HUES48 (cell line): ENCODE results near the gene NUBP2.
A peak's percentile ranks its signal among the peaks of the same experiment; 100 is the strongest.

Experiments used
- H3K27ac ChIP-seq: one replicate; pipeline ENCODE4 v1.7.0; 2013; ENCODE audit warnings: low read depth, low read length, inconsistent platforms
- H3K27me3 ChIP-seq: 2 replicates; pipeline ENCODE4 v1.6.1; 2013; ENCODE audit warnings: mild to moderate bottlenecking, low read length; ENCODE audit not compliant: control insufficient read depth, insufficient read depth
- H3K36me3 ChIP-seq: 2 replicates; pipeline ENCODE4 v1.6.1; 2013; ENCODE audit warnings: low read length; ENCODE audit not compliant: control insufficient read depth, insufficient read depth
- H3K4me1 ChIP-seq: 2 replicates; pipeline ENCODE4 v1.6.1; 2013; ENCODE audit warnings: mild to moderate bottlenecking, low read length; ENCODE audit not compliant: control insufficient read depth, insufficient read depth
- H3K4me3 ChIP-seq: 2 replicates; pipeline ENCODE4 v1.5.1; 2013; ENCODE audit warnings: mild to moderate bottlenecking, low read depth, low read length
- H3K9ac ChIP-seq: 2 replicates; pipeline ENCODE4 v1.6.1; 2013; ENCODE audit warnings: mild to moderate bottlenecking, low read depth, low read length, moderate library complexity
- H3K9me3 ChIP-seq: 2 replicates; pipeline ENCODE4 v1.6.1; 2013; ENCODE audit warnings: low read length; ENCODE audit not compliant: control insufficient read depth, insufficient read depth

Gene NUBP2

GRCh38 chr16:1768061-1768766 is 14.5 kb upstream of the NUBP2 start:
- no peak overlapping the region for H3K27ac ChIP-seq
- H3K9ac ChIP-seq, result no peak overlapping the region
- H3K36me3 ChIP-seq, result peaks cover 31% of the 10 kb centered on the region; the same call in 1 of the 2 replicates
- peaks cover 10% of the 10 kb centered on the region; the same call in 1 of the 2 replicates for H3K4me1 ChIP-seq
- H3K9me3 ChIP-seq, result no peaks in the 10 kb centered on the region
- no peaks in the 10 kb centered on the region for H3K27me3 ChIP-seq
- no peak overlapping the region for H3K4me3 ChIP-seq

- Histone ChIP-seq H3K9ac (no peak overlapping the region), H3K27ac (no peak overlapping the region), H3K9me3 (no peaks in the 10 kb centered on the region), H3K36me3 (peaks cover 31% of the 10 kb centered on the region; the same call in 1 of the 2 replicates), H3K4me1 (peaks cover 10% of the 10 kb centered on the region; the same call in 1 of the 2 replicates), H3K27me3 (no peaks in the 10 kb centered on the region), H3K4me3 (no peak overlapping the region)
Observed at GRCh38 chr16:1768767-1769401, 13.9 kb upstream of the NUBP2 start.

GRCh38 chr16:1769402-1770300 is 13.1 kb upstream of the NUBP2 start:
- no peak overlapping the region for H3K9ac ChIP-seq
- H3K27ac ChIP-seq, result peak overlapping the region; percentile 20
- peaks cover 4% of the 10 kb centered on the region; the same call in 1 of the 2 replicates for H3K4me1 ChIP-seq
- H3K36me3 ChIP-seq, result peaks cover 31% of the 10 kb centered on the region; the same call in 1 of the 2 replicates
- H3K9me3 ChIP-seq, result no peaks in the 10 kb centered on the region
- H3K27me3 ChIP-seq, result no peaks in the 10 kb centered on the region
- peak overlapping the region; percentile 98 for H3K4me3 ChIP-seq

- Histone ChIP-seq H3K36me3 (peaks cover 29% of the 10 kb centered on the region), H3K27me3 (no peaks in the 10 kb centered on the region), H3K9ac (peak overlapping the region; percentile 80), H3K9me3 (no peaks in the 10 kb centered on the region), H3K4me3 (peak overlapping the region; percentile 98), H3K27ac (peak overlapping the region; percentile 93), H3K4me1 (peaks cover 4% of the 10 kb centered on the region; the same call in 1 of the 2 replicates)
Observed at GRCh38 chr16:1770328-1771187, 12.2 kb upstream of the NUBP2 start.

- H3K9ac ChIP-seq, result peak within 1 kb of the TSS; percentile 94
- H3K9me3 ChIP-seq, result no peaks in the 10 kb centered on the region
- H3K4me1 ChIP-seq, result peaks cover 4% of the 10 kb centered on the region; the same call in 1 of the 2 replicates
- H3K36me3 ChIP-seq, result peaks cover 35% of the 10 kb centered on the region
- H3K27me3 ChIP-seq, result no peaks in the 10 kb centered on the region
- peak within 1 kb of the TSS; percentile 93 for H3K27ac ChIP-seq
- peak within 1 kb of the TSS; percentile 98 for H3K4me3 ChIP-seq
Observed at GRCh38 chr16:1771188-1771863, 11.4 kb upstream of the NUBP2 start, which contains the start of gene NME3. NME3 (minus strand) TSS chr16:1771543; CDS start chr16:1771534, 9 bp downstream.

- peaks cover 38% of the 10 kb centered on the region for H3K36me3 ChIP-seq
- H3K27me3 ChIP-seq, result no peaks in the 10 kb centered on the region
- peak overlapping the region; percentile 94 for H3K9ac ChIP-seq
- no peaks in the 10 kb centered on the region for H3K9me3 ChIP-seq
- H3K27ac ChIP-seq, result peak overlapping the region; percentile 93
- peak overlapping the region; percentile 98 for H3K4me3 ChIP-seq
- H3K4me1 ChIP-seq, result peaks cover 4% of the 10 kb centered on the region; the same call in 1 of the 2 replicates
Observed at GRCh38 chr16:1771864-1772361, 10.8 kb upstream of the NUBP2 start.

- H3K27ac ChIP-seq, result peak within 1 kb of the TSS; percentile 93
- H3K4me3 ChIP-seq, result peak within 1 kb of the TSS; percentile 98
- no peaks in the 10 kb centered on the region for H3K9me3 ChIP-seq
- H3K27me3 ChIP-seq, result no peaks in the 10 kb centered on the region
- H3K36me3 ChIP-seq, result peaks cover 38% of the 10 kb centered on the region
- H3K4me1 ChIP-seq, result peaks cover 4% of the 10 kb centered on the region; the same call in 1 of the 2 replicates
- peak within 1 kb of the TSS; percentile 94 for H3K9ac ChIP-seq
Observed at GRCh38 chr16:1772362-1772907, 10.3 kb upstream of the NUBP2 start, which contains the start of gene EME2. EME2 (plus strand) TSS chr16:1772810; CDS start chr16:1773228, 418 bp downstream.

- H3K36me3 ChIP-seq, result peaks cover 35% of the 10 kb centered on the region
- peak within 1 kb of the TSS; percentile 98 for H3K4me3 ChIP-seq
- H3K27ac ChIP-seq, result peak within 1 kb of the TSS; percentile 93
- peaks cover 4% of the 10 kb centered on the region; the same call in 1 of the 2 replicates for H3K4me1 ChIP-seq
- H3K27me3 ChIP-seq, result no peaks in the 10 kb centered on the region
- no peaks in the 10 kb centered on the region for H3K9me3 ChIP-seq
- H3K9ac ChIP-seq, result peak within 1 kb of the TSS; percentile 94
Observed at GRCh38 chr16:1772908-1773702, 9.7 kb upstream of the NUBP2 start, which contains the start of gene MRPS34. MRPS34 (minus strand) TSS chr16:1773134; CDS start chr16:1773119, 15 bp downstream.
